A673 (cell line): ENCODE data around the gene ADGRG3.

Experiments used
- CTCF ChIP-seq: fragments of 300-800, 200-600 bp; sonication (generic); conservative IDR thresholded peaks from 2 replicates; pipeline ENCODE4 v1.5.1; 2017; ENCODE audit warnings: low read depth, mild to moderate bottlenecking, antibody characterized with exemption, low read length, moderate library complexity, mixed read lengths
- EZH2 ChIP-seq: fragments of 200-600 bp; sonication (generic); IDR thresholded peaks from 2 replicates; pipeline ENCODE4 v1.6.1; 2017; ENCODE audit warnings: borderline replicate concordance, low read depth, mild to moderate bottlenecking, mixed read lengths, antibody characterized with exemption, low read length; ENCODE audit not compliant: poor library complexity, severe bottlenecking

DNA sequence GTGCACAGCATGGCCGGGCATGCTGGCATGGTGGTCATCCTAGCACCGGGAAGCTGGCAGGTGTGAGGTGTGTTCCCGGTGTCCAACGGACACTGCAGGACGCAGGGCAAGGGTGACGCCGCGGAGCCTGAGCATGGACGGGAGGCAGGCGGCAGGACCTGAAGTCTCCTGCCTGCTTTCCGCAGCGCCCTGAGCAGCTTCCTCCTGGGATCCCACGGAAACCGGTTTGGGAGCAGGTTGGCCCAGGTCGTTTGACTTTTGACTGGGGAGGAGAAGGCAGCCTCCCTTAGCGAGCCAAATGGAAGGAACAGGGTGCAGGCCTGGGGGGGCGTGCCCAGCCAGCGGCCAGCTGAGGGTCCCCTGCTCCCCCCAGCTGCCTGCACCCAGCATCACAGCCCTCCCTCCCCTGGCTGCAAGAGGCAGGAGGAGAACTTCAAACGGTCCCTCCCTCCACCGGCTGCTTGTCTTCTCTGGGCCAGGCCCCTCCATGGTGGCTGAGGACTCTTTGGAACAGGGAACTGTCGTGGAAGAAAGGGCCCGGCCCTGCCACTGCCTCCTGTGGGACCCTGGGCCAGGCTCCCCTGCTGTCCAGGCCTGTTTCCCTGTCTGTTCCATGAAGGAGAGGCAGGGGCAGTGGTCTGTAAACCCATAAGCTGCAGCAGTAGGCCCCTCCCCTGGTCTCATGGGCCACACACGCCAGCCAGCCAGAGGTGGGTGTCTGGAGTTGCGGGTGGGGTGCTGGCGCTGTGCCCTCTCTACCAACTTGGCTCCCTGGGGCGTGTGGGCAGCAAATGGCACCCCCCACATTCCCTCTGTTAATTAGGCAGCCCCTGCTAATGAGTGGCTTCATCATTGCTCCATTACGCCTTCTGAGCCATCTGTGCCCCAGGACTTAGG is 47.5 kb upstream of the ADGRG3 start:
- TF ChIP-seq CTCF (no peak), EZH2 (no peak)
